K562 (cell line): Measurements from ENCODE around the gene HSPB8. TPM values are rescaled to one million over a fixed set of nuclear protein-coding genes. Genes with fewer than 3 reads are reported as not detected.

ENCODE experiments used
- BRCA1 ChIP-seq, 2 experiments: fragments of 450-650 bp in 1 of 2; sonication (generic) in 1 of 2; formaldehyde crosslinking in 1 of 2; IDR thresholded peaks; 2 replicates each; pipeline versions ENCODE4 v1.5.0 to v1.6.1; 2017 to 2020; ENCODE audit warnings: mild to moderate bottlenecking in 1 of 2, missing genetic modification reagents in 1 of 2
- MAFF ChIP-seq: IDR thresholded peaks from 2 replicates; pipeline ENCODE4 v1.6.1; 2012; ENCODE audit warnings: low read length, improper control_type of control experiment
- polyA plus RNA-seq, 8 experiments: library from polyadenylated mRNA; depleted of rRNA in 4 of 8; stranded (reverse) in 5 of 8; unstranded in 3 of 8; fragments of >200 nt; fragmentation: Nextera tagmentation in 2 of 8; fragmentation: Illumina TruSeq in 1 of 8; extraction: Ambion mirVana in 2 of 8; extraction: Trizol in 1 of 8; gene quantifications; 2 replicates each; pipeline versions ENCODE4 v1.2.1 to v1.2.3, GENCODE V29; 2011 to 2014; ENCODE audit warnings: inconsistent platforms in 1 of 8, missing spikeins in 1 of 8
- total RNA-seq, 7 experiments: library from RNA; depleted of rRNA in 6 of 7; stranded (reverse); fragments of >200 nt in 6 of 7; fragmentation: Illumina TruSeq in 2 of 7; extraction: Trizol in 2 of 7; gene quantifications; 2 replicates each; pipeline versions ENCODE4 v1.2.1 to v1.2.3, GENCODE V29; 2011 to 2021; ENCODE audit warnings: low replicate concordance in 1 of 7
- TF ChIP-seq, protein P1 (sequence below): fragments of 200-800 bp; sonication (Bioruptor generic); IDR thresholded peaks from 2 replicates; pipeline ENCODE4 v1.6.1; 2017; ENCODE audit warnings: missing genetic modification characterization, missing compliant biosample characterization
- TF ChIP-seq, protein P2 (sequence below), 2 experiments: fragments of 450-650 bp; formaldehyde crosslinking in 1 of 2; IDR thresholded peaks; 2 replicates each; pipeline versions ENCODE4 v1.4.0 to v1.6.1; 2014 to 2020; ENCODE audit warnings: mild to moderate bottlenecking in 2 of 2, borderline replicate concordance in 1 of 2, low read depth in 1 of 2

HSPB8 gene
- total and polyA plus RNA-seq, 9 of the 15 experiments (the other 6 are each of a cell fraction or from before 2014, with no cell fraction given): 0.13 TPM; not detected in 8

DNA sequence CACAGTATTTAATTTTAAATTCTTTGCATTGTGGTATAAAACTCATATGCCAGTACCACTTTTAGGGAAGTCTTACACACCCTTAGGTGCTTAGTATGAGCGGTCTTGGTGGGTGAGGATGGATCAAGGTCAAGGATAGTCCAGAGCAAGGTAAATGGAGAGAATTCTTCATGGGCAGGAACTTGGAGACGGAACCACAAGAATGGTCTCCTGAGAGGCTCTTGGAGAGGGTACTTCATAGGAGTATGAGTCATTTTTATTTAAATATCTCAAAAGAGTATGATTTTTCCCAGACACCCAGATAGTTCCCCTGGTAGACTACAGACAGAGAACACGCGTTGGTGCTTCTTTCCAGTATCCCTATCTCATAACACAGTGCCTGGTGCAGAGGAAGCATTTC is 21.9 kb downstream of the HSPB8 start (continued):
- TF ChIP-seq, protein P1, sequence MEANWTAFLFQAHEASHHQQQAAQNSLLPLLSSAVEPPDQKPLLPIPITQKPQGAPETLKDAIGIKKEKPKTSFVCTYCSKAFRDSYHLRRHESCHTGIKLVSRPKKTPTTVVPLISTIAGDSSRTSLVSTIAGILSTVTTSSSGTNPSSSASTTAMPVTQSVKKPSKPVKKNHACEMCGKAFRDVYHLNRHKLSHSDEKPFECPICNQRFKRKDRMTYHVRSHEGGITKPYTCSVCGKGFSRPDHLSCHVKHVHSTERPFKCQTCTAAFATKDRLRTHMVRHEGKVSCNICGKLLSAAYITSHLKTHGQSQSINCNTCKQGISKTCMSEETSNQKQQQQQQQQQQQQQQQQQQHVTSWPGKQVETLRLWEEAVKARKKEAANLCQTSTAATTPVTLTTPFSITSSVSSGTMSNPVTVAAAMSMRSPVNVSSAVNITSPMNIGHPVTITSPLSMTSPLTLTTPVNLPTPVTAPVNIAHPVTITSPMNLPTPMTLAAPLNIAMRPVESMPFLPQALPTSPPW (CRISPR knock-in tag): no peak
- TF ChIP-seq BRCA1 (IDR thresholded peaks at IDR 0.05) (no peak), BRCA1 (CRISPR knock-in tag; IDR thresholded peaks at IDR 0.05) (no peak), MAFF (no peak)
- TF ChIP-seq, protein P2, sequence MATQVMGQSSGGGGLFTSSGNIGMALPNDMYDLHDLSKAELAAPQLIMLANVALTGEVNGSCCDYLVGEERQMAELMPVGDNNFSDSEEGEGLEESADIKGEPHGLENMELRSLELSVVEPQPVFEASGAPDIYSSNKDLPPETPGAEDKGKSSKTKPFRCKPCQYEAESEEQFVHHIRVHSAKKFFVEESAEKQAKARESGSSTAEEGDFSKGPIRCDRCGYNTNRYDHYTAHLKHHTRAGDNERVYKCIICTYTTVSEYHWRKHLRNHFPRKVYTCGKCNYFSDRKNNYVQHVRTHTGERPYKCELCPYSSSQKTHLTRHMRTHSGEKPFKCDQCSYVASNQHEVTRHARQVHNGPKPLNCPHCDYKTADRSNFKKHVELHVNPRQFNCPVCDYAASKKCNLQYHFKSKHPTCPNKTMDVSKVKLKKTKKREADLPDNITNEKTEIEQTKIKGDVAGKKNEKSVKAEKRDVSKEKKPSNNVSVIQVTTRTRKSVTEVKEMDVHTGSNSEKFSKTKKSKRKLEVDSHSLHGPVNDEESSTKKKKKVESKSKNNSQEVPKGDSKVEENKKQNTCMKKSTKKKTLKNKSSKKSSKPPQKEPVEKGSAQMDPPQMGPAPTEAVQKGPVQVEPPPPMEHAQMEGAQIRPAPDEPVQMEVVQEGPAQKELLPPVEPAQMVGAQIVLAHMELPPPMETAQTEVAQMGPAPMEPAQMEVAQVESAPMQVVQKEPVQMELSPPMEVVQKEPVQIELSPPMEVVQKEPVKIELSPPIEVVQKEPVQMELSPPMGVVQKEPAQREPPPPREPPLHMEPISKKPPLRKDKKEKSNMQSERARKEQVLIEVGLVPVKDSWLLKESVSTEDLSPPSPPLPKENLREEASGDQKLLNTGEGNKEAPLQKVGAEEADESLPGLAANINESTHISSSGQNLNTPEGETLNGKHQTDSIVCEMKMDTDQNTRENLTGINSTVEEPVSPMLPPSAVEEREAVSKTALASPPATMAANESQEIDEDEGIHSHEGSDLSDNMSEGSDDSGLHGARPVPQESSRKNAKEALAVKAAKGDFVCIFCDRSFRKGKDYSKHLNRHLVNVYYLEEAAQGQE (IDR thresholded peaks at IDR 0.05; ENCODE audit: borderline replicate concordance): no peak
- TF ChIP-seq, protein P2 (CRISPR knock-in tag; IDR thresholded peaks at IDR 0.05; ENCODE audit: low read depth): no peak
